Endothelial cell of umbilical vein (primary cell): ENCODE data around the gene HACD3. TPM values are rescaled to one million over a fixed set of nuclear protein-coding genes. Genes with fewer than 3 reads are reported as not detected.

ENCODE experiments used
- BruUV-seq: library from RNA; stranded (reverse); fragments of 400-500 nt; replicated peaks from 2 replicates; lab custom pipeline; 2021; lab: Mats Ljungman, UMichigan
- CTCF ChIA-PET: fragments of 300-600, 350-600 bp; sonication (Branson Sonifier 250); formaldehyde crosslinking; loops from one replicate; lab custom pipeline; 2021; ENCODE audit warnings: antibody characterized with exemption, inconsistent platforms; lab: Charles Lee
- POLR2A ChIA-PET: fragments of 300-600, 350-600 bp; sonication (Branson Sonifier 250); formaldehyde crosslinking; loops from one replicate; lab custom pipeline; 2021; ENCODE audit warnings: antibody characterized with exemption, inconsistent platforms; lab: Charles Lee
- DNase-seq: peaks from one replicate; pipeline ENCODE4 v3.0.0-alpha.2; 2011; ENCODE audit warnings: low read depth, low spot score
- FAIRE-seq: peaks from 2 replicates; lab custom pipeline; 2011; peaks lifted over from hg19 to GRCh38; lab: Jason Lieb, UNC
- H2AFZ ChIP-seq: 2 replicates; pipeline ENCODE4 v1.6.0; 2012; ENCODE audit warnings: low read depth, low read length, control low read depth, inconsistent platforms
- H3K27ac ChIP-seq: 2 replicates; pipeline ENCODE4 v1.5.1; 2011; ENCODE audit warnings: low read depth, mild to moderate bottlenecking, control low read depth, low read length, moderate library complexity; ENCODE audit not compliant: insufficient read depth
- H3K27me3 ChIP-seq, 2 experiments: 2 replicates each; pipeline versions ENCODE4 v1.6.0 to v1.6.1; 2011; ENCODE audit warnings: low read length in 2 of 2, mixed read lengths in 1 of 2; ENCODE audit not compliant: control insufficient read depth in 2 of 2, insufficient read depth in 2 of 2
- H3K36me3 ChIP-seq, 2 experiments: 2 replicates in 1 of 2; 3 replicates in 1 of 2; pipeline ENCODE4 v1.5.1; 2011; ENCODE audit warnings: low read length in 2 of 2, mild to moderate bottlenecking in 1 of 2, moderate library complexity in 1 of 2; ENCODE audit not compliant: control insufficient read depth in 2 of 2, insufficient read depth in 2 of 2; ENCODE audit errors: extremely low read depth in 1 of 2
- H3K4me1 ChIP-seq: 3 replicates; pipeline ENCODE4 v1.5.1; 2011; ENCODE audit warnings: mild to moderate bottlenecking, low read length; ENCODE audit not compliant: control insufficient read depth, insufficient read depth; ENCODE audit errors: extremely low read depth
- H3K4me2 ChIP-seq: 2 replicates; pipeline ENCODE4 v1.6.1; 2011; ENCODE audit warnings: low read length, control low read depth, mixed read lengths; ENCODE audit not compliant: insufficient read depth
- H3K4me3 ChIP-seq, 3 experiments: fragments of 200-600 bp in 1 of 3; sonication (generic), shearing (Covaris generic) in 1 of 3; replicated peaks in 1 of 3; 2 replicates each; pipeline ENCODE4 v1.5.1; 2011 to 2016; ENCODE audit warnings: control low read depth in 3 of 3, low read length in 3 of 3, mild to moderate bottlenecking in 2 of 3, inconsistent platforms in 1 of 3, low read depth in 1 of 3, moderate library complexity in 1 of 3; ENCODE audit not compliant: insufficient read depth in 1 of 3
- H3K79me2 ChIP-seq: 2 replicates; pipeline ENCODE4 v1.6.0; 2012; ENCODE audit warnings: low read length, inconsistent platforms; ENCODE audit not compliant: control insufficient read depth, insufficient read depth
- H3K9ac ChIP-seq: replicated peaks from 2 replicates; pipeline ENCODE3; 2011; ENCODE audit warnings: low read length, control low read depth; ENCODE audit not compliant: insufficient read depth; ENCODE audit errors: extremely low read depth
- H3K9me1 ChIP-seq: replicated peaks from 3 replicates; pipeline ENCODE4 v1.6.0; 2011; ENCODE audit warnings: mild to moderate bottlenecking, low read length; ENCODE audit not compliant: control insufficient read depth, insufficient read depth; ENCODE audit errors: extremely low read depth
- H3K9me3 ChIP-seq: replicated peaks from 2 replicates; pipeline ENCODE4 v1.5.1; 2012; ENCODE audit warnings: low read length, inconsistent platforms; ENCODE audit not compliant: control insufficient read depth, insufficient read depth
- H4K20me1 ChIP-seq: replicated peaks from 2 replicates; pipeline ENCODE3; 2011; ENCODE audit warnings: mild to moderate bottlenecking, low read length; ENCODE audit not compliant: control insufficient read depth, insufficient read depth; ENCODE audit errors: extremely low read depth
- CTCF ChIP-seq, 2 donors: IDR thresholded peaks; 1 replicate in 1 of 2; 2 replicates in 1 of 2; pipeline ENCODE4 v1.5.1; 2011; ENCODE audit warnings: low read length in 2 of 2, mild to moderate bottlenecking in 2 of 2, moderate library complexity in 2 of 2, control low read depth in 1 of 2, inconsistent platforms in 1 of 2, low read depth in 1 of 2; ENCODE audit not compliant: insufficient read depth in 1 of 2; ENCODE audit errors: extremely low read depth in 1 of 2
- EZH2 ChIP-seq: IDR thresholded peaks from 2 replicates; pipeline ENCODE4 v1.6.1; 2012; ENCODE audit warnings: borderline replicate concordance, low read depth, mild to moderate bottlenecking, moderate library complexity, low read length, inconsistent platforms; ENCODE audit not compliant: severe bottlenecking
- FOS ChIP-seq: IDR thresholded peaks from 2 replicates; pipeline ENCODE4 v1.6.1; 2011; ENCODE audit warnings: mild to moderate bottlenecking, low read length, moderate library complexity, borderline replicate concordance; ENCODE audit not compliant: insufficient read depth
- GATA2 ChIP-seq: IDR thresholded peaks from 2 replicates; pipeline ENCODE4 v1.7.0; 2011; ENCODE audit warnings: low read depth, mild to moderate bottlenecking, moderate library complexity, mixed read lengths, low read length; ENCODE audit not compliant: insufficient read length, insufficient read depth
- JUN ChIP-seq: IDR thresholded peaks from 2 replicates; pipeline ENCODE4 v1.6.1; 2011; ENCODE audit warnings: borderline replicate concordance, low read depth; ENCODE audit not compliant: insufficient read length, insufficient read depth
- MYC ChIP-seq: IDR thresholded peaks from one replicate; pipeline ENCODE4 v1.6.1; 2011; ENCODE audit warnings: mild to moderate bottlenecking, low read depth, low read length
- POLR2A ChIP-seq: IDR thresholded peaks from 2 replicates; pipeline ENCODE4 v1.6.1; 2012; ENCODE audit warnings: low read depth, mild to moderate bottlenecking, control low read depth, low read length
- POLR2AphosphoS5 ChIP-seq: IDR thresholded peaks from 2 replicates; pipeline ENCODE4 v1.6.1; 2012; ENCODE audit warnings: low read depth, mild to moderate bottlenecking, control low read depth, low read length, moderate library complexity; ENCODE audit not compliant: insufficient read depth
- dilution Hi-C: fragments of 300-500 bp; cut with MboI; formaldehyde crosslinking; loops from one replicate; pipeline ENCODE4 v1.15.0; 2019; ENCODE audit warnings: low sequenced_read_pairs; ENCODE audit not compliant: extremely low pct_ligation_motif_present
- intact Hi-C: fragments of 100-400 bp; cut with micrococcal nuclease; formaldehyde crosslinking; loops from one replicate; pipeline ENCODE4 v1.10.0; 2022
- polyA plus RNA-seq, 4 experiments: library from polyadenylated mRNA; depleted of rRNA in 3 of 4; stranded (reverse) in 3 of 4; unstranded in 1 of 4; fragments of >200 nt; gene quantifications; 2 replicates each; pipeline versions ENCODE4 v1.2.1 to v1.2.3, GENCODE V29; 2011 to 2012; ENCODE audit warnings: missing spikeins in 1 of 4
- total RNA-seq: library from RNA; stranded (reverse); gene quantifications from 2 replicates; pipeline ENCODE4 v1.2.3, GENCODE V29; 2021
- TF ChIP-seq, protein P1 (sequence below): IDR thresholded peaks from 2 replicates; pipeline ENCODE4 v1.6.1; 2011; ENCODE audit not compliant: insufficient read depth, insufficient read length

Gene HACD3
- total and polyA plus RNA-seq, 2 donors (not counting 3 experiments of a cell fraction or from before 2014, with no cell fraction given), result 47.4 to 61.1 TPM

DNA sequence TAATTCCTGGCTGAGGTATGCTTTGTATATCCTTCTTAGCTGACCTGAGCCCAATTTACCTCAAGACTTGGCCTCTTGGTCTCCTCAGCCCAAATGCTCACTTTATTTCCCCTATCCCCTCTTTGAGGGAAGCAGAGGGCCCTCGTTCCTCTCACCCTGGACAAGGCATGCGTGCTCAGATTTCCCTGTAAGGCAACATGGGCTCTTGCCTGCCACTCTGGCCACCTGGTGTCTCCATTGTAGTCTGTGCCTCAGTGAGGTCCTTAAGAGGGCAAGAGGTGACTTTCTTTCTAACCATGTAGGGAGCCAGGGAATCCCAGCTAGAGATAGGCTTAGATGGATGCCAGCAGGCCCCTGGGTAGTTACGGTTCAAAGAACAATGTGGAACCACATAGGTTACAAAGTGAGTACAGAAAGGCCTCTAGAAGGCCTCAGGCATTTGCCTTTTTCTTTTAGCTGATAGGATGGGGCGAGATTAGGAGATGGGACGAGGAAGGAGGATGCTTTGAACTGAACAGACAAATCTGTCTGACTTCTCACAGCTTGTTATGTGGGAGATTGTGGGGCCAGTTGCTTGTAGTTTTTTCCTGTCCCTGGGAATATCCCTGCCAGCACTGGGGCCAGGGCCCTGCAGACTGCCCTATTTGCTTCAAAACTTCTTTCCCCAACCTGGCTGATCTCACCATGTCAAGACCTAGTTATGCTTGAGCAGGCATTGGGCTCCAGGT lies 81.8 kb downstream of the HACD3 start:
- ChIA-PET POLR2A (interaction anchor here (0.5 kb wide), 1 partner anchor 743 kb away, joined by 3 read pairs; no protein-coding TSS in a partner anchor), CTCF (interaction anchor here (1.2 to 1.5 kb wide), 2 partner anchors 8 to 245 kb away, joined by 4 to 5 read pairs; no protein-coding TSS in a partner anchor)
- Histone ChIP-seq H2AFZ (peak overlapping the region; percentile 98), H3K9me1 (no peaks in the 10 kb centered on the region), H3K4me2 (peak overlapping the region; percentile 71), H3K9me3 (no peaks in the 10 kb centered on the region), H3K27ac (peak overlapping the region; percentile 84), H3K27me3 (no peaks in the 10 kb centered on the region), H3K4me1 (peaks cover 20% of the 10 kb centered on the region), H4K20me1 (no peaks in the 10 kb centered on the region), H3K9ac (peak overlapping the region; percentile 90), H3K36me3 (no peaks in the 10 kb centered on the region), H3K4me3 (peak overlapping the region in 2 of 3 experiments; percentile 74 to 87), H3K79me2 (peaks cover 27% of the 10 kb centered on the region)
- FAIRE-seq, result no peak
- dilution Hi-C loops (no loop called here), intact Hi-C loops (loop anchor here (1.0 to 2.0 kb wide), 3 partner anchors 95 to 257 kb away; partner anchors contain the start of genes DPP8 and RAB11A)
- TF ChIP-seq, protein P1, sequence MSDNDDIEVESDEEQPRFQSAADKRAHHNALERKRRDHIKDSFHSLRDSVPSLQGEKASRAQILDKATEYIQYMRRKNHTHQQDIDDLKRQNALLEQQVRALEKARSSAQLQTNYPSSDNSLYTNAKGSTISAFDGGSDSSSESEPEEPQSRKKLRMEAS, result no peak
- TF ChIP-seq GATA2 (no peak), CTCF (IDR thresholded peaks at IDR 0.05; ENCODE audit: extremely low read depth in 1 of 2, insufficient read depth in 1 of 2, low read depth in 1 of 2, low read length in 2 of 2) (no peak), FOS (no peak), POLR2AphosphoS5 (no peak), MYC (no peak), JUN (no peak), POLR2A (no peak), EZH2 (no peak)
- no TSS peak for BruUV-seq
- DNase-seq, result peak; percentile 5
